Measurements from ENCODE around the gene SAFB. TPM values are rescaled to one million over a fixed set of nuclear protein-coding genes. Genes with fewer than 3 reads are reported as not detected.

The SAFB gene
- polyA plus RNA-seq, 2 of the 4 experiments (the other 2 are of a cell fraction), result 55.0 to 74.0 TPM

GRCh38 chr19:5652261-5652660 lies 29.4 kb downstream of the SAFB start:
- FAIRE-seq (no peak), DNase-seq (ENCODE audit: low read depth in 1 of 2, low spot score in 1 of 2) (no peak), ATAC-seq (no peak)
- TF ChIP-seq ZNF302 (CRISPR knock-in tag; IDR thresholded peaks at IDR 0.05), result no peak
- no peak for TF ChIP-seq FOSB (CRISPR knock-in tag; IDR thresholded peaks at IDR 0.05)
- no peak for TF ChIP-seq POLR2AphosphoS2 (conservative IDR thresholded peaks at IDR 0.05; ENCODE audit: low read length)
- TF ChIP-seq TFCP2L1 (CRISPR knock-in tag; IDR thresholded peaks at IDR 0.05), result no peak
- TF ChIP-seq ZSCAN20 (CRISPR knock-in tag; IDR thresholded peaks at IDR 0.05), result no peak
- TF ChIP-seq HOXB5 (CRISPR knock-in tag; IDR thresholded peaks at IDR 0.05), result no peak
- no peak for TF ChIP-seq HEYL (CRISPR knock-in tag; IDR thresholded peaks at IDR 0.05)
- TF ChIP-seq EHMT2 (IDR thresholded peaks at IDR 0.05; ENCODE audit: low read depth), result no peak
- no peak for TF ChIP-seq NFE2L2 (conservative IDR thresholded peaks at IDR 0.05; ENCODE audit: low read length)
- TF ChIP-seq RNF2 (IDR thresholded peaks at IDR 0.05; ENCODE audit: borderline replicate concordance, low read depth), result no peak
- TF ChIP-seq POLR2A (IDR thresholded peaks at IDR 0.05; ENCODE audit: low read length), result no peak
- no peak for TF ChIP-seq JUNB (IDR thresholded peaks at IDR 0.05)
- TF ChIP-seq ZFP36 (IDR thresholded peaks at IDR 0.05; ENCODE audit: borderline replicate concordance, partially characterized antibody), result no peak
- Histone ChIP-seq H3K4me3 (no peak overlapping the region), H3K27ac (no peak overlapping the region), H3K4me1 (no peaks in the 10 kb centered on the region), H3K9me3 (no peaks in the 10 kb centered on the region), H3K4me2 (no peak overlapping the region)
- 93% methylated on average over 10 of the region's 10 CpGs for WGBS (ENCODE audit: missing lambda C conversion rate)
- ChIA-PET CTCF (no interaction called here), POLR2A (no interaction called here)

DNA sequence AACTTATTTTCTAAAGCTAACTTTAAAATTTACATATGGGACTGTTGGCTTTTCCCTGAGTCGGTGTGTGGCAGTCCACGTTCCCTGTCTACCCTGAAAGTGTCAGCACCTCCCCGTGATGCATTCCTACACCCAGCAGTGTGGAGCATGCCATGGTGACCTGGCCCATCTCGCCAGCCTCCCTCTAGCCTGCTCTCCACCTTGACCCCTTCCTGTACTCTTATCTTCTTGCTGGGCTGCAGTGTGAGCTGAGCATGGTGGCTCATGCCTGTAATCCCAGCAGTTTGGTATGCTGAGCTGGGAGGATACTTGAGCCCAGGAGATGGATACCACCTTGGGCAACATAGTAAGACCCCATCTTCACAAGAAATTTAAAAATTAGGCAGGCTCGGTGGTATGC lies 32.0 kb downstream of the SAFB start:
- WGBS (ENCODE audit: missing lambda C conversion rate), result 95% methylated on average over 5 of the region's 5 CpGs
- no peaks in the 10 kb centered on the region for H3K4me1 ChIP-seq
- FAIRE-seq, result no peak
- CTCF ChIA-PET, result interaction anchor here (1.7 kb wide), 1 partner anchor 13 kb away, joined by 4 read pairs; no protein-coding TSS in a partner anchor
- no peak for ATAC-seq
- no peak overlapping the region for H3K4me3 ChIP-seq
- DNase-seq (ENCODE audit: low read depth in 1 of 2, low spot score in 1 of 2), result no peak
- H3K27ac ChIP-seq, result no peak overlapping the region
- H3K9me3 ChIP-seq, result no peaks in the 10 kb centered on the region
- H3K4me2 ChIP-seq, result no peak overlapping the region
- TF ChIP-seq CEBPB (IDR thresholded peaks at IDR 0.05), result no peak
- POLR2A ChIA-PET, result no interaction called here

DNA sequence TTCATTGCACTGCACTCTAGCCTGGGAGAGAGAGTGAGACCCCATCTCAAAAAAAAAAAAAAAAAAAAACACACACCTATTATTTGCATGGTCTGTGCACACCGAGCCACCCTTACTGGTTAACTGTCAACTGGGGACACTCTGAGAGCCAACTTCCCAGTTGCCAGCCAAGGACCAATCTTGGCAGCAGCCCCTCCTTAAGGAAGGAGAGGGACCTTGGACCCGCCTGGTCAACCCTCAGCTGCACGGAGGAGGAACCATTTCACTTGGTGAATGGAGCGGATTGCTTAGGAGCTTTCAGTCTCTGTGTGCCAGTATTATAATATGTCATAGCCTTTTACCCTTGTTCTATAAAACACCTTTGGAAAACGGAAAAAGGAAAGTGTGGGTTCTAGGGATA lies 32.5 kb downstream of the SAFB start:
- no peaks in the 10 kb centered on the region for H3K9me3 ChIP-seq
- POLR2A ChIA-PET, result no interaction called here
- WGBS (ENCODE audit: missing lambda C conversion rate), result 88% methylated on average over 5 of the region's 5 CpGs
- TF ChIP-seq SMC3 (IDR thresholded peaks at IDR 0.05) (no peak), BHLHE40 (IDR thresholded peaks at IDR 0.05; ENCODE audit: low read depth, low read length) (no peak), NR3C1 (IDR thresholded peaks at IDR 0.05) (no peak), GATA3 (IDR thresholded peaks at IDR 0.05; ENCODE audit: borderline replicate concordance) (no peak), FOXS1 (CRISPR knock-in tag; IDR thresholded peaks at IDR 0.05) (no peak)
- ATAC-seq, result no peak
- CTCF ChIA-PET, result interaction anchor here (0.7 to 1.7 kb wide), 2 partner anchors 13 to 14 kb away, joined by 3 to 4 read pairs; no protein-coding TSS in a partner anchor
- H3K27ac ChIP-seq, result no peak overlapping the region
- H3K4me3 ChIP-seq, result no peak overlapping the region
- DNase-seq (ENCODE audit: low read depth in 1 of 2, low spot score in 1 of 2), result no peak
- no peak overlapping the region for H3K4me2 ChIP-seq
- no peak for FAIRE-seq
- no peaks in the 10 kb centered on the region for H3K4me1 ChIP-seq

DNA sequence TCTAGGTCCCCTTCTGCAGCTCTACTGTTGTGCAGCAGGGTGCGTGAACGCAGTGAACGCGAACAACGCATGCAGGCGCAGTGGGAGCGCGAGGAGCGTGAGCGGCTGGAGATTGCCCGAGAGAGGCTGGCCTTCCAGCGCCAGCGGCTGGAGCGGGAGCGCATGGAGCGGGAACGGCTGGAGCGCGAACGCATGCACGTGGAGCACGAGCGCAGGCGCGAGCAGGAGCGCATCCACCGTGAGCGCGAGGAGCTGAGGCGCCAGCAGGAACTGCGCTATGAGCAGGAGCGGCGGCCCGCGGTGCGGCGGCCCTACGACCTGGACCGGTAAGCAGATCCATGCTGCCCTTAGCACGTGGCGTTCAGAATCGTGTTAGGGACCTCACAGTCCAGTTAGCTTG lies 38.6 kb downstream of the SAFB start:
- TF ChIP-seq, protein P1, sequence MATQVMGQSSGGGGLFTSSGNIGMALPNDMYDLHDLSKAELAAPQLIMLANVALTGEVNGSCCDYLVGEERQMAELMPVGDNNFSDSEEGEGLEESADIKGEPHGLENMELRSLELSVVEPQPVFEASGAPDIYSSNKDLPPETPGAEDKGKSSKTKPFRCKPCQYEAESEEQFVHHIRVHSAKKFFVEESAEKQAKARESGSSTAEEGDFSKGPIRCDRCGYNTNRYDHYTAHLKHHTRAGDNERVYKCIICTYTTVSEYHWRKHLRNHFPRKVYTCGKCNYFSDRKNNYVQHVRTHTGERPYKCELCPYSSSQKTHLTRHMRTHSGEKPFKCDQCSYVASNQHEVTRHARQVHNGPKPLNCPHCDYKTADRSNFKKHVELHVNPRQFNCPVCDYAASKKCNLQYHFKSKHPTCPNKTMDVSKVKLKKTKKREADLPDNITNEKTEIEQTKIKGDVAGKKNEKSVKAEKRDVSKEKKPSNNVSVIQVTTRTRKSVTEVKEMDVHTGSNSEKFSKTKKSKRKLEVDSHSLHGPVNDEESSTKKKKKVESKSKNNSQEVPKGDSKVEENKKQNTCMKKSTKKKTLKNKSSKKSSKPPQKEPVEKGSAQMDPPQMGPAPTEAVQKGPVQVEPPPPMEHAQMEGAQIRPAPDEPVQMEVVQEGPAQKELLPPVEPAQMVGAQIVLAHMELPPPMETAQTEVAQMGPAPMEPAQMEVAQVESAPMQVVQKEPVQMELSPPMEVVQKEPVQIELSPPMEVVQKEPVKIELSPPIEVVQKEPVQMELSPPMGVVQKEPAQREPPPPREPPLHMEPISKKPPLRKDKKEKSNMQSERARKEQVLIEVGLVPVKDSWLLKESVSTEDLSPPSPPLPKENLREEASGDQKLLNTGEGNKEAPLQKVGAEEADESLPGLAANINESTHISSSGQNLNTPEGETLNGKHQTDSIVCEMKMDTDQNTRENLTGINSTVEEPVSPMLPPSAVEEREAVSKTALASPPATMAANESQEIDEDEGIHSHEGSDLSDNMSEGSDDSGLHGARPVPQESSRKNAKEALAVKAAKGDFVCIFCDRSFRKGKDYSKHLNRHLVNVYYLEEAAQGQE (IDR thresholded peaks at IDR 0.05), result no peak
- no peak for TF ChIP-seq JUN (IDR thresholded peaks at IDR 0.05)
- no peak for ATAC-seq
- H3K4me1 ChIP-seq, result peaks cover 14% of the 10 kb centered on the region
- 97% methylated on average over 42 of the region's 42 CpGs for WGBS (ENCODE audit: missing lambda C conversion rate)
- H3K9me3 ChIP-seq, result no peaks in the 10 kb centered on the region
- DNase-seq (ENCODE audit: low read depth in 1 of 2, low spot score in 1 of 2), result no peak
- CTCF ChIA-PET, result no interaction called here
- no peak overlapping the region for H3K4me2 ChIP-seq
- H3K4me3 ChIP-seq, result no peak overlapping the region
- FAIRE-seq, result no peak
- H3K27ac ChIP-seq, result no peak overlapping the region
- POLR2A ChIA-PET, result no interaction called here
